Measurements from ENCODE around the gene VAV1.

The VAV1 gene

DNA sequence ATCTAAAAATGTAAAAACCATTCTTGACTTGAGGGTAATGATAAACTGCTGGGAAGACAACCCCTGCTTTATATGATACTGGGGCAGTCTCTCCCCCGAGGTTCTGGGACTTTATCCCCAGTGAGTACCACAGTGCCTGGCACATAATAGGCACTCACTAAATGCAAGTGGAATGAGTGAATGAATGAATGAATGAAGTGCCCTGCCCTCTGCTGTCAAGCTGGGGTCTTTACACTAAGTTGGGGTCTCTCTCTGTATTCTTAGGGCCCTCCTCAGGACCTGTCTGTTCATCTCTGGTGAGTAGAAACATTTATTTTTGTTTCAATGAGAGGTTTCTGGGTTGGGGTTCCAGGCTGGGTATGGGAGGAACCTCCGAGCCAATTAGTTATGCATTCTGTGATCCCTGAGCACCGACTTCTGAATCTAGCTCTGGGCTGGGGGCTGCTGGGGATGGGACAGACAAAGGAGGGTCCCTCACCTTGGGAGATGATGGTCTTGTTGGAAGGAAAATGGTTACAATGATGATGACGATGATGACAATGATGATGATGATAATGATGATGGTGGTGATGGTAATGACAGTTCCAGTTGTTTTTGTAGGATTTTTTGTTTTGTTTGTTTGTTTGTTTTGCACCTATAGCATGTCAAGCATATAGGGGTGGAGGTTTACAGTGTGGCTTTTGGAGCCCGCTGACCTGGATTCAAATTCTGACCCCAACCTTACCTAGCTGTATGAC is 70.5 kb downstream of the VAV1 start:
- no peaks in the 10 kb centered on the region for H3K27me3 ChIP-seq (ENCODE audit: low read depth, low read length)
- H3K4me3 ChIP-seq (ENCODE audit: low read depth in 1 of 2, low read length in 2 of 2), result no peak overlapping the region
- no peaks in the 10 kb centered on the region for H3K36me3 ChIP-seq (ENCODE audit: control insufficient read depth in 1 of 2, insufficient read depth in 2 of 2, low read length in 2 of 2)
- H3K27ac ChIP-seq (ENCODE audit: low read length), result no peak overlapping the region
- H3K9me3 ChIP-seq (ENCODE audit: control insufficient read depth in 1 of 2, low read length in 2 of 2), result no peaks in the 10 kb centered on the region
- no peaks in the 10 kb centered on the region for H3K4me1 ChIP-seq (ENCODE audit: control insufficient read depth in 1 of 2, insufficient read depth in 2 of 2, low read length in 2 of 2)

DNA sequence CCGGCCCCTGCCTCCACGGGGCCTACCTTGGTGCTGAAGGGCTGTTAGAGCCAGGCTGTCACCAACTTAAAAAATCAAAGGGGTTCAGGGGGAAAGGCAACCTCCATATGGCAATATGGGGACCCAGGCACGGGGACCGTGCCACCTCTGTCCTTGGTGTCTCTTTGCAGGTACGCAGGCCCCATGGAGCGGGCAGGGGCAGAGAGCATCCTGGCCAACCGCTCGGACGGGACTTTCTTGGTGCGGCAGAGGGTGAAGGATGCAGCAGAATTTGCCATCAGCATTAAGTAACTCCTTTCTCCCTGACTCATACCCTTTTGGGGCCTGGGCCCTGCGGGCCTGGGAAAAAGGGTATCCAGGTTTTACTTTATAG is 75.3 kb downstream of the VAV1 start:
- no peaks in the 10 kb centered on the region for H3K36me3 ChIP-seq (ENCODE audit: control insufficient read depth in 1 of 2, insufficient read depth in 2 of 2, low read length in 2 of 2)

DNA sequence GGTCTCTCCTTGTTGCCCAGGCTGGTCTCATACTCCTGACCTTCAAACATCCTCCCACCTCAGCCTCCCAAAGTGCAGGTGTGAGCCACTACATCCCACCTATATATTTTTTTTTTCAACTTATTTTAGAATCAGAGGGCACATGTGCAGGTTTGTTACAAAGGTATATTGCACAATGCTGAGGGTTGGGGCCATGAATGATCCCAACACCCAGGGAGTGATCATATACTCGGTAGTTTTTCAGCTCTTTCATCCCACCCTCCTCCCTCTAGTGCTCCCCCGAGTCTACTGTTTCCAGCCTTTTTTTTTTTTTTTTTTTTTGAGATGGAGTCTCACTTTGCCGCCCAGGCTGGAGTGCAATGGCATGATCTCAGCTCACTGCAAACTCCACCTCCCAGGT is 76.5 kb downstream of the VAV1 start:
- Histone ChIP-seq H3K4me1 (ENCODE audit: control insufficient read depth in 1 of 2, insufficient read depth in 2 of 2, low read length in 2 of 2) (no peaks in the 10 kb centered on the region), H3K9me3 (ENCODE audit: control insufficient read depth in 1 of 2, low read length in 2 of 2) (no peaks in the 10 kb centered on the region), H3K27me3 (ENCODE audit: low read depth, low read length) (no peaks in the 10 kb centered on the region), H3K4me3 (ENCODE audit: low read depth in 1 of 2, low read length in 2 of 2) (no peak overlapping the region), H3K36me3 (ENCODE audit: control insufficient read depth in 1 of 2, insufficient read depth in 2 of 2, low read length in 2 of 2) (no peaks in the 10 kb centered on the region), H3K27ac (ENCODE audit: low read length) (no peak overlapping the region)

More for the DNA sequence above, 75.3 kb downstream of the VAV1 start:
- H3K4me3 ChIP-seq (ENCODE audit: low read depth in 1 of 2, low read length in 2 of 2), result no peak overlapping the region
- no peak overlapping the region for H3K27ac ChIP-seq (ENCODE audit: low read length)
- H3K9me3 ChIP-seq (ENCODE audit: control insufficient read depth in 1 of 2, low read length in 2 of 2), result no peaks in the 10 kb centered on the region
- H3K27me3 ChIP-seq (ENCODE audit: low read depth, low read length), result no peaks in the 10 kb centered on the region
- no peaks in the 10 kb centered on the region for H3K4me1 ChIP-seq (ENCODE audit: control insufficient read depth in 1 of 2, insufficient read depth in 2 of 2, low read length in 2 of 2)

DNA sequence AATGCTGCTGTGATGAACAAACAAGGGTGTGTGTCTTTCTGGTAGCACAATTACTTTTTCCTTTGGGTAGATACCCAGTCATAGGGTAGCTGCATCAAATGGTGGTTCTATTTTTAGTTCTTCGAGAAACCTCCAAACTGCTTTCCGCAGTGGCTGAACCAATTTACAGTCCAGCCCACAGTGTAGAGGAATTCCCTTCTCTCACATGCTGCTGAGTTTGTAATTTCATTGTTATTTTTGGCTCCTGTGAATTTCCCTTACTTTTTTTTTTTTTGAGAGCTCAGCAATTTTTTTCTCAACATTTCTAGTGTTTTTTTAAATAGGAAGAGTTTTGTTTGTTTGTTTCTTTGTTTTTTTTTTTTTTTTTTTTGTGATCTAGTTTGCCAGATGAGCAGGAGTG is 77.4 kb downstream of the VAV1 start:
- Histone ChIP-seq H3K27me3 (ENCODE audit: low read depth, low read length) (no peaks in the 10 kb centered on the region), H3K4me3 (ENCODE audit: low read depth in 1 of 2, low read length in 2 of 2) (no peak overlapping the region), H3K9me3 (ENCODE audit: control insufficient read depth in 1 of 2, low read length in 2 of 2) (no peaks in the 10 kb centered on the region), H3K36me3 (ENCODE audit: control insufficient read depth in 1 of 2, insufficient read depth in 2 of 2, low read length in 2 of 2) (no peaks in the 10 kb centered on the region), H3K27ac (ENCODE audit: low read length) (no peak overlapping the region), H3K4me1 (ENCODE audit: control insufficient read depth in 1 of 2, insufficient read depth in 2 of 2, low read length in 2 of 2) (no peaks in the 10 kb centered on the region)

DNA sequence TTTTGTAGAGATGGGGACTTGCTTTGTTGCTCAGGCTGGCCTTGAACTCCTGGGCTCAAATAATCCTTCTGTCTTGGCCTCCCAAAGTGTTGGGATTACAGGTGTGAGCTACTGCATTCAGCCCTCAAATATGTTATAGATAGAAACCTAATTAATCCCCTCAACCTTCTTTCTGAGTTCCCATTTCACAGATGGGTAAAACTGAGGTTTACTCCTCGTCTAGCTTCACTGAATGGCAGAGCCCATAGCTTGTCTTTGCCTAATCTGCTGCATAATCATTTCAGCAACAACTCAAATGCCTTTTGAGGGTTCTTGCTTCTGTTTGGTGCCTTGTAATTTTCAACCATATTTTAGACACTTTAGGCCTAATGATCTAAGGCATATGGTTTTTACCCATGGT is 78.9 kb downstream of the VAV1 start:
- no peak overlapping the region for H3K27ac ChIP-seq (ENCODE audit: low read length)
- H3K4me3 ChIP-seq (ENCODE audit: low read depth in 1 of 2, low read length in 2 of 2), result no peak overlapping the region
- no peaks in the 10 kb centered on the region for H3K27me3 ChIP-seq (ENCODE audit: low read depth, low read length)
- no peaks in the 10 kb centered on the region for H3K36me3 ChIP-seq (ENCODE audit: control insufficient read depth in 1 of 2, insufficient read depth in 2 of 2, low read length in 2 of 2)
- H3K4me1 ChIP-seq (ENCODE audit: control insufficient read depth in 1 of 2, insufficient read depth in 2 of 2, low read length in 2 of 2), result no peaks in the 10 kb centered on the region
- no peaks in the 10 kb centered on the region for H3K9me3 ChIP-seq (ENCODE audit: control insufficient read depth in 1 of 2, low read length in 2 of 2)

DNA sequence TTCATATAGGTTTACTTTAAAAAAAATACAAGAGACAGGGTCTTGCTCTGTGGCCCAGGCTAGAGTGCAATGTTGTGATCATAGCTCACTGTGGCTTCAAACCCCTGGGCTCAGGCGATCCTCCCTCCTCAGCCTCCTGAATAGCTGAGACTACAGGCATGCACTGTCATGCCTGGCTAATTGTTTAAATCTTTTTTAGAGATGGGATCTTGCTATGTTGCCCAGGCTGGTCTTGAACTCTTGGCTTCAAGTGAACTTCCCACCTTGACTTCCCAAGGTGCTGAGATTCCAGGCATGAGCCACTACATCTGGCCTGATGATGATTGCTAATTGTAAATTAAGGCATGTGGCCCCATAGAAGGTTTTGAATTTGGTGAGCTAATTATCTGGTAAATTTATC is 79.5 kb downstream of the VAV1 start:
- Histone ChIP-seq H3K36me3 (ENCODE audit: control insufficient read depth in 1 of 2, insufficient read depth in 2 of 2, low read length in 2 of 2) (no peaks in the 10 kb centered on the region), H3K4me1 (ENCODE audit: control insufficient read depth in 1 of 2, insufficient read depth in 2 of 2, low read length in 2 of 2) (no peaks in the 10 kb centered on the region), H3K27me3 (ENCODE audit: low read depth, low read length) (no peaks in the 10 kb centered on the region), H3K9me3 (ENCODE audit: control insufficient read depth in 1 of 2, low read length in 2 of 2) (no peaks in the 10 kb centered on the region), H3K27ac (ENCODE audit: low read length) (no peak overlapping the region), H3K4me3 (ENCODE audit: low read depth in 1 of 2, low read length in 2 of 2) (no peak overlapping the region)

DNA sequence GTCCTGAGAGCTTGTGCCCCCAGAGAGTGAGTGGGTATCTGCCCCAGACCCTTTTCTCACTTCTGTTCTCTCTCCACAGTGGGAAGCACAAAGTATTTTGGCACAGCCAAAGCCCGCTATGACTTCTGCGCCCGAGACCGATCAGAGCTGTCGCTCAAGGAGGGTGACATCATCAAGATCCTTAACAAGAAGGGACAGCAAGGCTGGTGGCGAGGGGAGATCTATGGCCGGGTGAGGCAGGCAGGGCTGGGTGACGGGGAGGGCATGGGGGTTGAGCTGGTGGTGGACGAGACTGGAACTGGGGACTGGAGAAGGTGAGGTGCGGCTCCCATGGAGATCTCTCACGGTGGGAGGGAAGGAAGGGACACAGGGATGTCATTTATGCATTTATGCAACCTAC is 81.4 kb downstream of the VAV1 start:
- no peak overlapping the region for H3K27ac ChIP-seq (ENCODE audit: low read length)
- H3K4me1 ChIP-seq (ENCODE audit: control insufficient read depth in 1 of 2, insufficient read depth in 2 of 2, low read length in 2 of 2), result no peaks in the 10 kb centered on the region
- no peaks in the 10 kb centered on the region for H3K9me3 ChIP-seq (ENCODE audit: control insufficient read depth in 1 of 2, low read length in 2 of 2)
- H3K4me3 ChIP-seq (ENCODE audit: low read depth in 1 of 2, low read length in 2 of 2), result no peak overlapping the region
- no peaks in the 10 kb centered on the region for H3K36me3 ChIP-seq (ENCODE audit: control insufficient read depth in 1 of 2, insufficient read depth in 2 of 2, low read length in 2 of 2)
- H3K27me3 ChIP-seq (ENCODE audit: low read depth, low read length), result no peaks in the 10 kb centered on the region

DNA sequence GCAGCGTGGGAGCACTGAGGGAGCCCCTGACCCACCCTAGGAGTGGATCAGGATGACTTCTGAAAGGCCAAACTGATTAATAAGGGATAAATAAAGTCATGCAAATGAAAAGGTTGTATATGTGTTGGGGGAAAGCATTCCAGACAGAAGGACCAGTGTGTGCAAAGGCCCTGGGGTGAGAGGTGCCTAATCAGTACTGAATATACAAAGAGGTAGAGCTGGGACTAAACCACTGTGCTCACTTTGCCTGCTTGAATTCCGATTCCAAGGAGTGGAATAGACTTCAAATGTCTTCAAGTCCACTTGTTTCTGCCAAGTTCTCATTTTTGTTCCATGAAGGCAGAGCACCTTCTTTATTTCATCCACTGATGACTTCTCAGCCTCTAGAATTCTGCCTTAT is 82.2 kb downstream of the VAV1 start:
- Histone ChIP-seq H3K4me1 (ENCODE audit: control insufficient read depth in 1 of 2, insufficient read depth in 2 of 2, low read length in 2 of 2) (no peaks in the 10 kb centered on the region), H3K9me3 (ENCODE audit: control insufficient read depth in 1 of 2, low read length in 2 of 2) (no peaks in the 10 kb centered on the region), H3K27ac (ENCODE audit: low read length) (no peak overlapping the region), H3K27me3 (ENCODE audit: low read depth, low read length) (no peaks in the 10 kb centered on the region), H3K36me3 (ENCODE audit: control insufficient read depth in 1 of 2, insufficient read depth in 2 of 2, low read length in 2 of 2) (no peaks in the 10 kb centered on the region), H3K4me3 (ENCODE audit: low read depth in 1 of 2, low read length in 2 of 2) (no peak overlapping the region)

DNA sequence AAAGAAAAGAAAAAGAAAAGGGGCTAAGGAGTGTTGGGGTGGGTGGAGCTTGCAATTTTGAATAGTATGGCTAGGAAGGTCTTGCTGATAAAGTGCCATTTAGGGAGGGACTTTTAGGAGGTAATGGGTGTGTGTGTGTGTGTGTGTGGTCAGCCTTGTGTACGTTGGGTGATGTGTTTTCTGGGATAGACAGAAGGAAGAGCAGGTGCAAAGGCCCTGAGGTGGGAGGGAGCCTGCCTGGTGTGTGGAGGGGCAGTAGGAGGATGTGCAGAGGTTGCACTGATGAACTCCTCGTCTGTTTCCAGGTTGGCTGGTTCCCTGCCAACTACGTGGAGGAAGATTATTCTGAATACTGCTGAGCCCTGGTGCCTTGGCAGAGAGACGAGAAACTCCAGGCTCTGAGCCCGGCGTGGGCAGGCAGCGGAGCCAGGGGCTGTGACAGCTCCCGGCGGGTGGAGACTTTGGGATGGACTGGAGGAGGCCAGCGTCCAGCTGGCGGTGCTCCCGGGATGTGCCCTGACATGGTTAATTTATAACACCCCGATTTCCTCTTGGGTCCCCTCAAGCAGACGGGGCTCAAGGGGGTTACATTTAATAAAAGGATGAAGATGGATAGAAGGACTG is 84.4 kb downstream of the VAV1 start:
- no peak overlapping the region for H3K27ac ChIP-seq (ENCODE audit: low read length)
- H3K27me3 ChIP-seq (ENCODE audit: low read depth, low read length), result no peaks in the 10 kb centered on the region
- H3K4me3 ChIP-seq (ENCODE audit: low read depth in 1 of 2, low read length in 2 of 2), result no peak overlapping the region
- no peaks in the 10 kb centered on the region for H3K9me3 ChIP-seq (ENCODE audit: control insufficient read depth in 1 of 2, low read length in 2 of 2)
- no peaks in the 10 kb centered on the region for H3K4me1 ChIP-seq (ENCODE audit: control insufficient read depth in 1 of 2, insufficient read depth in 2 of 2, low read length in 2 of 2)
- H3K36me3 ChIP-seq (ENCODE audit: control insufficient read depth in 1 of 2, insufficient read depth in 2 of 2, low read length in 2 of 2), result no peaks in the 10 kb centered on the region

DNA sequence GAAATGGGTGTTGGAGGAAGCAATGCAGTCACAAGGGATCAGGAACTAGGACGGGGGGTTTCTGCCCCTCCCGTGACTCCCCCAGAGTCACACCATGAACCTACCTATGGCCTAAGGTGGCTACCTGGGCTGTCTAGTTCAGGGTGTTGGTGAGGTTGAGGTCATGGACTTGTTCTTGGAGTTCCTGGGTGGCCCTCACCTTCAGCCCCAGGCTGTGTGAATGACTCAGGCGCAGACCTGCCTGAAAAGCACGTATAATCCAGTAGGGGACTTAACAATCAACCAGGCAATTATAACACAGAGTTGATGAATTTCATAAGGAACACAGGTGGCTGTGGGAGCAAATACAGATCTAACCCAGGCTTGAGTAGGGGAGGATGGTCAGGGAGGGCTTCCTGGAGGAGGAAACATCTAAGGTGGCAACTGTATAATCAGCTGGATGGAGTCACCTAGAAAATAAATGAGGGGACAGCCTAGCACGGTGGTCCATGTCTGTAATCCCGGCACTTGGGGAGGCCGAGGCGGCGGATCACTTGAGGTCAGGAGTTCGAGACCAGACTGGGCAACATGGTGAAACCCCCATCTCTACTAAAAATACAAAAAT is 89.3 kb downstream of the VAV1 start:
- no peaks in the 10 kb centered on the region for H3K4me1 ChIP-seq (ENCODE audit: control insufficient read depth in 1 of 2, insufficient read depth in 2 of 2, low read length in 2 of 2)
- no peaks in the 10 kb centered on the region for H3K27me3 ChIP-seq (ENCODE audit: low read depth, low read length)
- no peaks in the 10 kb centered on the region for H3K36me3 ChIP-seq (ENCODE audit: control insufficient read depth in 1 of 2, insufficient read depth in 2 of 2, low read length in 2 of 2)
- H3K9me3 ChIP-seq (ENCODE audit: control insufficient read depth in 1 of 2, low read length in 2 of 2), result no peaks in the 10 kb centered on the region
- H3K4me3 ChIP-seq (ENCODE audit: low read depth in 1 of 2, low read length in 2 of 2), result no peak overlapping the region
- no peak overlapping the region for H3K27ac ChIP-seq (ENCODE audit: low read length)

DNA sequence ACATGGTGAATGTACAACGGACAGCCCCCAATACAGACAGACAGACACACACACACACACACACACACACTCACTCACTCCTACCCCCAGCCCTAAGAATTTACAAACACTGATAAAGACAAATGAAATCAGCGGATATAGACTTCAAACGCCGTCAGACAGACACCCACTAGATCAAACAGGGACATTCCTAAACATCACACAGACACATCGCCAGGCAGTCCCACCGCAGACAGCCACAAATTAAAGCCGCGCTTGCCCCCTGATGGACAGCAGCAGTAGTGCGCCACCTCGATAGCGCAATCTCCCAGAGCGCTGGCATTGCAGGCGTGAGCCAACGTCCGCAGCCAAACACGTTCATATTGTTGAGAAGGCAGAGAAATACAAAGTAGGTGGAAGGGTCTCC is 90.2 kb downstream of the VAV1 start:
- H3K27me3 ChIP-seq (ENCODE audit: low read depth, low read length), result no peaks in the 10 kb centered on the region
- no peaks in the 10 kb centered on the region for H3K4me1 ChIP-seq (ENCODE audit: control insufficient read depth in 1 of 2, insufficient read depth in 2 of 2, low read length in 2 of 2)
- no peak overlapping the region for H3K4me3 ChIP-seq (ENCODE audit: low read depth in 1 of 2, low read length in 2 of 2)
- H3K9me3 ChIP-seq (ENCODE audit: control insufficient read depth in 1 of 2, low read length in 2 of 2), result no peaks in the 10 kb centered on the region
- H3K27ac ChIP-seq (ENCODE audit: low read length), result no peak overlapping the region
- H3K36me3 ChIP-seq (ENCODE audit: control insufficient read depth in 1 of 2, insufficient read depth in 2 of 2, low read length in 2 of 2), result no peaks in the 10 kb centered on the region
